GM12878 (cell line): Measurements from ENCODE around the gene BAG5. TPM values are rescaled to one million over a fixed set of nuclear protein-coding genes. Genes with fewer than 3 reads are reported as not detected.

Experiments used
- ATAC-seq: fragments of 200-7000 bp; cut with Tn5 transposase; 3 replicates; pipeline ENCODE4 v1.9.1; 2020; ENCODE audit warnings: mild to moderate bottlenecking, moderate library complexity
- BruUV-seq: library from RNA; stranded (reverse); fragments of 400-500 nt; replicated peaks from 2 replicates; lab custom pipeline; 2021; lab: Mats Ljungman, UMichigan
- CTCF ChIA-PET: fragments of 300-600 bp; sonication (Branson Sonifier 250); formaldehyde crosslinking; extraction: SDS; loops from one replicate; lab custom pipeline; 2021; ENCODE audit warnings: inconsistent platforms; lab: Yijun Ruan, JAX
- POLR2A ChIA-PET: fragments of 350-600 bp; formaldehyde crosslinking; extraction: SDS; loops from one replicate; lab custom pipeline; 2021; ENCODE audit warnings: inconsistent platforms; lab: Charles Lee
- RAD21 ChIA-PET: fragments of 300-600 bp; sonication (Branson Sonifier 250); formaldehyde crosslinking; loops from one replicate; lab custom pipeline; 2023; ENCODE audit warnings: antibody characterized with exemption; ENCODE audit not compliant: unreplicated experiment; lab: Charles Lee
- SMC1A ChIA-PET: fragments of 300-600 bp; sonication (Branson Sonifier 250); formaldehyde crosslinking; loops from one replicate; lab custom pipeline; 2023; ENCODE audit not compliant: unreplicated experiment, uncharacterized antibody; lab: Charles Lee
- DNase-seq: peaks from one replicate; pipeline ENCODE4 v3.0.0-alpha.2; 2011; ENCODE audit warnings: low read depth, low spot score
- FAIRE-seq: peaks from 3 replicates; lab custom pipeline; 2011; peaks lifted over from hg19 to GRCh38; lab: Jason Lieb, UNC
- H2AFZ ChIP-seq: 2 replicates; pipeline ENCODE4 v1.6.0; 2011; ENCODE audit warnings: low read depth, low read length, control low read depth; ENCODE audit not compliant: control insufficient read depth
- H3K27ac ChIP-seq: 2 replicates; pipeline ENCODE4 v1.5.1; 2011; ENCODE audit warnings: control low read depth; ENCODE audit not compliant: control insufficient read depth, insufficient read depth
- H3K27me3 ChIP-seq, 2 experiments: replicated peaks in 1 of 2; 2 replicates each; pipeline versions ENCODE4 v1.6.0 to v1.6.1; 2011; ENCODE audit warnings: low read length in 1 of 2; ENCODE audit not compliant: control insufficient read depth in 2 of 2, insufficient read depth in 2 of 2
- H3K36me3 ChIP-seq, 2 experiments: 2 replicates each; pipeline ENCODE4 v1.5.1; 2011; ENCODE audit warnings: low read length in 1 of 2; ENCODE audit not compliant: control insufficient read depth in 2 of 2, insufficient read depth in 2 of 2
- H3K4me1 ChIP-seq: 2 replicates; pipeline ENCODE4 v1.6.1; 2011; ENCODE audit warnings: mild to moderate bottlenecking, low read length, moderate library complexity, mixed read lengths; ENCODE audit not compliant: control insufficient read depth, insufficient read depth
- H3K4me2 ChIP-seq: 2 replicates; pipeline ENCODE4 v1.6.0; 2011; ENCODE audit warnings: control low read depth; ENCODE audit not compliant: control insufficient read depth, insufficient read depth
- H3K4me3 ChIP-seq: fragments of 200-600 bp; sonication (generic); 2 replicates; pipeline ENCODE4 v1.5.1; 2016
- H3K79me2 ChIP-seq: 2 replicates; pipeline ENCODE4 v1.6.0; 2011; ENCODE audit warnings: low read length; ENCODE audit not compliant: control insufficient read depth, insufficient read depth
- H3K9ac ChIP-seq: 2 replicates; pipeline ENCODE4 v1.8.0; 2011; ENCODE audit warnings: low read length, control low read depth, mixed read lengths; ENCODE audit not compliant: control insufficient read depth, insufficient read depth
- H3K9me3 ChIP-seq: replicated peaks from 3 replicates; pipeline ENCODE4 v1.5.1; 2011; ENCODE audit warnings: mild to moderate bottlenecking, low read length; ENCODE audit not compliant: control insufficient read depth, insufficient read depth
- H4K20me1 ChIP-seq: 2 replicates; pipeline ENCODE4 v1.6.0; 2011; ENCODE audit not compliant: control insufficient read depth, insufficient read depth
- CEBPZ ChIP-seq: fragments of 150-350 bp; IDR thresholded peaks from 2 replicates; pipeline ENCODE4 v1.6.1; 2016; ENCODE audit warnings: low read depth, low read length
- ELK1 ChIP-seq: IDR thresholded peaks from 2 replicates; pipeline ENCODE4 v1.6.1; 2012; ENCODE audit warnings: low read depth, low read length, improper control_type of control experiment
- FOXM1 ChIP-seq: IDR thresholded peaks from 2 replicates; pipeline ENCODE4 v1.6.1; 2012; ENCODE audit warnings: low read depth, mild to moderate bottlenecking, inconsistent platforms, low read length, moderate library complexity
- HDAC6 ChIP-seq: fragments of 200-600 bp; sonication (generic); IDR thresholded peaks from one replicate; pipeline ENCODE4 v1.8.0; 2017; ENCODE audit warnings: antibody characterized with exemption; ENCODE audit not compliant: unreplicated experiment
- PBX3 ChIP-seq: IDR thresholded peaks from 2 replicates; pipeline ENCODE4 v1.6.1; 2011; ENCODE audit warnings: mild to moderate bottlenecking, low read depth, low read length, moderate library complexity; ENCODE audit not compliant: insufficient replicate concordance
- POLR2AphosphoS2 ChIP-seq: IDR thresholded peaks from 2 replicates; pipeline ENCODE4 v1.6.1; 2011; ENCODE audit warnings: low read depth, mild to moderate bottlenecking, low read length, improper control_type of control experiment, moderate library complexity
- RB1 ChIP-seq: fragments of 450-650 bp; formaldehyde crosslinking; IDR thresholded peaks from 2 replicates; pipeline ENCODE4 v1.6.1; 2017; ENCODE audit warnings: mild to moderate bottlenecking, borderline replicate concordance
- RELB ChIP-seq: fragments of 450-650 bp; IDR thresholded peaks from 2 replicates; pipeline ENCODE4 v1.6.1; 2017; ENCODE audit warnings: low read depth, mild to moderate bottlenecking, moderate library complexity
- SMC3 ChIP-seq: IDR thresholded peaks from 2 replicates; pipeline ENCODE4 v1.6.1; 2011; ENCODE audit warnings: low read length, improper control_type of control experiment, borderline replicate concordance
- TAF1 ChIP-seq: IDR thresholded peaks from 2 replicates; pipeline ENCODE4 v1.6.1; 2011; ENCODE audit warnings: mild to moderate bottlenecking, low read depth, low read length, borderline replicate concordance
- ZBED1 ChIP-seq: IDR thresholded peaks from 2 replicates; pipeline ENCODE4 v1.6.1; 2016; ENCODE audit warnings: borderline replicate concordance
- WGBS: methylation state at CpG from one replicate; pipeline ENCODE4 v1.1.6; 2016; ENCODE audit warnings: low lambda C conversion rate; ENCODE audit not compliant: insufficient replicate concordance, insufficient coverage; ENCODE audit errors: missing lambda C conversion rate; 5-methylcytosine and 5-hydroxymethylcytosine counted together
- in situ Hi-C: fragments of 300-500 bp; cut with MboI; formaldehyde crosslinking; loops from 9 replicates; pipeline ENCODE4 v1.14.3; 2018; ENCODE audit warnings: mixed read lengths
- intact Hi-C: fragments of 100-400 bp; cut with micrococcal nuclease; formaldehyde crosslinking; loops from one replicate; pipeline ENCODE4 v1.14.2; 2022; ENCODE audit not compliant: unreplicated experiment
- polyA plus RNA-seq, 11 experiments: library from polyadenylated mRNA; depleted of rRNA in 4 of 11; unstranded in 6 of 11; stranded (reverse) in 5 of 11; fragments of >200 nt; fragmentation: Nextera tagmentation in 4 of 11; fragmentation: Illumina TruSeq in 1 of 11; extraction: Ambion mirVana in 4 of 11; extraction: Trizol in 1 of 11; gene quantifications; 1 replicate in 1 of 11; 2 replicates in 10 of 11; pipeline versions ENCODE4 v1.2.1 to v1.2.3, GENCODE V29; 2011 to 2016; ENCODE audit warnings: inconsistent platforms in 2 of 11, missing spikeins in 2 of 11, low read depth in 1 of 11
- total RNA-seq, 4 experiments: library from RNA; depleted of rRNA in 3 of 4; stranded (reverse); fragments of >200 nt in 3 of 4; fragmentation: Illumina TruSeq in 1 of 4; extraction: Trizol in 1 of 4; gene quantifications; 2 replicates each; pipeline versions ENCODE4 v1.2.1 to v1.2.3, GENCODE V29; 2013 to 2021

The BAG5 gene
- total and polyA plus RNA-seq, 10 of the 15 experiments (the other 5 are each of a cell fraction or from before 2014, with no cell fraction given), result 9.9 to 30.5 (median 20.1) TPM

- no peak for TF ChIP-seq RELB
- TF ChIP-seq ZBED1, result no peak
- no peak for TF ChIP-seq RB1
- TF ChIP-seq, all 136 proteins: peak for 0
Observed at GRCh38 chr14:103549361-103550311, 12.8 kb downstream of the BAG5 start (continued).

GRCh38 chr14:103548463-103549351 is 13.8 kb downstream of the BAG5 start:
- Histone ChIP-seq H2AFZ (no peak overlapping the region), H3K4me3 (no peak overlapping the region), H3K79me2 (no peaks in the 10 kb centered on the region), H3K9ac (no peak overlapping the region), H3K36me3 (no peaks in the 10 kb centered on the region), H3K4me1 (no peaks in the 10 kb centered on the region), H3K9me3 (no peaks in the 10 kb centered on the region), H3K4me2 (no peak overlapping the region), H3K27me3 (no peaks in the 10 kb centered on the region), H4K20me1 (no peaks in the 10 kb centered on the region), H3K27ac (no peak overlapping the region)
- BruUV-seq, result no TSS peak
- POLR2A ChIA-PET, result no interaction called here
- FAIRE-seq, result no peak
- ATAC-seq, result no peak
- in situ Hi-C loops (no loop called here), intact Hi-C loops (no loop called here)
- 60% methylated on average over 27 of the region's 27 CpGs for WGBS
- SMC1A ChIA-PET, result interaction anchor here (0.6 kb wide), 1 partner anchor 16 kb away, joined by 3 read pairs; no protein-coding TSS in a partner anchor
- CTCF ChIA-PET, result interaction anchor here (0.9 to 5.7 kb wide), 3 partner anchors 9 to 30 kb away, joined by 4 to 53 read pairs (median 13); no protein-coding TSS in a partner anchor
- RAD21 ChIA-PET, result interaction anchor here (2.5 kb wide), 1 partner anchor 30 kb away, joined by 25 read pairs; no protein-coding TSS in a partner anchor
- no peak for DNase-seq
- TF ChIP-seq TAF1 (no peak), PBX3 (no peak), POLR2AphosphoS2 (no peak), ELK1 (no peak), HDAC6 (no peak), FOXM1 (no peak), SMC3 (no peak), CEBPZ (no peak)
